ENCODE data around the gene GRID2. TPM values are rescaled to one million over a fixed set of nuclear protein-coding genes. Genes with fewer than 3 reads are reported as not detected.

Gene GRID2
- total and polyA plus RNA-seq, 8 donors: 0.39 TPM; not detected in 7

DNA sequence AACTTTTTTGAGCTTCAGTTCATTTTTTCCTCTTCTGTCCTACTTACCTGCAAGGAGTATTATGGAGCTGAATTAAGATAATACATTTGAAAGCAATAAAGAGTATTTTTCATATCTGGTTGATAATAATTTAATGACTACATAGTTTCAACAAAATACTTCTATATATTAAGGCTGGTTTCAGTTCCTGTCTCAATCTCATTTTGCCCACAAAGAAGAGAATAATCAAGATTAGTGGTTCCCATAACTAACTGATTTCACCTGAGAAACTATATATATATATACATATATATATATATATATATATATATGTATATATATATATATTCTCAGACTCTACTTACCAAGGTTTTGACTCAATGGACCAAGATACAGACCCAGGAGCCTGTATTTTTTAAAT lies 1437.1 kb downstream of the GRID2 start:
- Histone ChIP-seq H3K27ac (no peak overlapping the region), H3K9me3 (no peaks in the 10 kb centered on the region), H3K27me3 (no peaks in the 10 kb centered on the region), H3K36me3 (no peaks in the 10 kb centered on the region), H3K4me1 (no peaks in the 10 kb centered on the region), H3K4me3 (no peak overlapping the region)
- intact Hi-C loops (cut with DNase I): no loop called here
- DNase-seq: no peak
- FAIRE-seq: no peak
- ATAC-seq: no peak
- TF ChIP-seq, protein P1, sequence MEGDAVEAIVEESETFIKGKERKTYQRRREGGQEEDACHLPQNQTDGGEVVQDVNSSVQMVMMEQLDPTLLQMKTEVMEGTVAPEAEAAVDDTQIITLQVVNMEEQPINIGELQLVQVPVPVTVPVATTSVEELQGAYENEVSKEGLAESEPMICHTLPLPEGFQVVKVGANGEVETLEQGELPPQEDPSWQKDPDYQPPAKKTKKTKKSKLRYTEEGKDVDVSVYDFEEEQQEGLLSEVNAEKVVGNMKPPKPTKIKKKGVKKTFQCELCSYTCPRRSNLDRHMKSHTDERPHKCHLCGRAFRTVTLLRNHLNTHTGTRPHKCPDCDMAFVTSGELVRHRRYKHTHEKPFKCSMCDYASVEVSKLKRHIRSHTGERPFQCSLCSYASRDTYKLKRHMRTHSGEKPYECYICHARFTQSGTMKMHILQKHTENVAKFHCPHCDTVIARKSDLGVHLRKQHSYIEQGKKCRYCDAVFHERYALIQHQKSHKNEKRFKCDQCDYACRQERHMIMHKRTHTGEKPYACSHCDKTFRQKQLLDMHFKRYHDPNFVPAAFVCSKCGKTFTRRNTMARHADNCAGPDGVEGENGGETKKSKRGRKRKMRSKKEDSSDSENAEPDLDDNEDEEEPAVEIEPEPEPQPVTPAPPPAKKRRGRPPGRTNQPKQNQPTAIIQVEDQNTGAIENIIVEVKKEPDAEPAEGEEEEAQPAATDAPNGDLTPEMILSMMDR (IDR thresholded peaks at IDR 0.05): no peak

DNA sequence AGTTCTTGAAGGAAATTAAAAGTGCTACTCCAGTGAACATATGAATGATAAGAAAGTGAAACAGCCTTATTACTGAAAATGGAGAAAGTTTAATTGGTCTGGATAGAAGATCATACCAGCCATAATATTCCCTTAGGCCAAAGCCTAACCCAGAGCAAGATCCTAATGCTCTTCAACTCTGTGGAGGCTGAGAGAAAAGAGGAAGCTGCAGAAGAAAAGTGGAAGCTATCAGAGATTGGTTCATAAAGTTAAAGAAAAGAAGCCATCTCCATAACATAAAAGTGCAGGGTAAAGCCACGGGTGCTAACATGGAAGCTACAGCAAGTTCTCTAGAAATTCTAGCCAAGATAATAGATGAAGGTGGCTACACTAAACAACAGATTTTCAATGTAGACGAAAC lies 1439.3 kb downstream of the GRID2 start:
- H3K27ac ChIP-seq: no peak overlapping the region
- TF ChIP-seq, protein P1 (IDR thresholded peaks at IDR 0.05): no peak
- intact Hi-C loops (cut with DNase I): no loop called here
- no peaks in the 10 kb centered on the region for H3K27me3 ChIP-seq
- FAIRE-seq: no peak
- no peak overlapping the region for H3K4me3 ChIP-seq
- H3K9me3 ChIP-seq: no peaks in the 10 kb centered on the region
- H3K36me3 ChIP-seq: no peaks in the 10 kb centered on the region
- no peaks in the 10 kb centered on the region for H3K4me1 ChIP-seq
- DNase-seq: no peak
- ATAC-seq: no peak
- WGBS, 2 donors: 65 to 74% methylated on average over 2 of the region's 2 CpGs

GRCh38 chr4:93743635-93744034 lies 1439.9 kb downstream of the GRID2 start:
- DNase-seq: no peak
- WGBS, 2 donors: 84 to 85% methylated on average over 1 of the region's 1 CpG
- TF ChIP-seq, protein P1 (IDR thresholded peaks at IDR 0.05): no peak
- H3K4me3 ChIP-seq: no peak overlapping the region
- ATAC-seq: no peak
- no peaks in the 10 kb centered on the region for H3K4me1 ChIP-seq
- FAIRE-seq: no peak
- H3K27me3 ChIP-seq: no peaks in the 10 kb centered on the region
- no peaks in the 10 kb centered on the region for H3K36me3 ChIP-seq
- H3K27ac ChIP-seq: no peak overlapping the region
- no peaks in the 10 kb centered on the region for H3K9me3 ChIP-seq
- intact Hi-C loops (cut with DNase I): no loop called here

DNA sequence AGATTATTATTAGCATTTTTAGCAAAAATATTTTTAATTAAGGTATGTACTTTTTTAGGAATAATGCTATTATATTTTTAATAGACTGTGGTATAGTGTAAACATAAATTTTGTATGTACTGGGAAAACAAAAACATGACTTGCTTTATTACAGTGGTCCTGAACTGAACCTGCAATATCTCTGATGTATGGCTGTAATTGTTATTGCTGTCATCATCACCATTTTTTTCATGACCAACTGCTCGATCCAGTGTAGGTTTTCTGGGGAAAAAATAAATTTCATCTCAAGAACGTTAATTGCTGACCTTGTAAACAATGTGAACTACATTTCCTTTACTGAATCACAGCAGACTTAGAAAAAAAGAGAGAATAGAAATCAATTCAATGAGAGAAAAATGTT lies 1441.2 kb downstream of the GRID2 start:
- DNase-seq (no peak), FAIRE-seq (no peak), ATAC-seq (no peak)
- Histone ChIP-seq H3K4me1 (no peaks in the 10 kb centered on the region), H3K36me3 (no peaks in the 10 kb centered on the region), H3K9me3 (no peaks in the 10 kb centered on the region), H3K27ac (no peak overlapping the region), H3K4me3 (no peak overlapping the region), H3K27me3 (no peaks in the 10 kb centered on the region)
- WGBS, 2 donors: 27 to 30% methylated on average over 2 of the region's 2 CpGs
- intact Hi-C loops (cut with DNase I): no loop called here
- TF ChIP-seq, protein P1 (IDR thresholded peaks at IDR 0.05): no peak

GRCh38 chr4:93746031-93746430 lies 1442.3 kb downstream of the GRID2 start:
- Histone ChIP-seq H3K9me3 (no peaks in the 10 kb centered on the region), H3K27me3 (no peaks in the 10 kb centered on the region), H3K4me3 (no peak overlapping the region), H3K4me1 (no peaks in the 10 kb centered on the region), H3K27ac (no peak overlapping the region), H3K36me3 (no peaks in the 10 kb centered on the region)
- FAIRE-seq (no peak), DNase-seq (no peak), ATAC-seq (no peak)
- TF ChIP-seq, protein P1 (IDR thresholded peaks at IDR 0.05): no peak
- intact Hi-C loops (cut with DNase I): no loop called here
